ENCODE data around the gene GEMIN7. TPM values are rescaled to one million over a fixed set of nuclear protein-coding genes. Genes with fewer than 3 reads are reported as not detected.
A peak's percentile ranks its signal among the peaks of the same experiment; 100 is the strongest.

GEMIN7 gene
- total and polyA plus RNA-seq, 2 of the 13 experiments (the other 11 are each of a cell fraction or from before 2014, with no cell fraction given) = 24.1 to 30.6 TPM

GRCh38 chr19:45078390-45079062 lies 534 bp upstream of the GEMIN7 start (continued):
- TF ChIP-seq, protein P1, sequence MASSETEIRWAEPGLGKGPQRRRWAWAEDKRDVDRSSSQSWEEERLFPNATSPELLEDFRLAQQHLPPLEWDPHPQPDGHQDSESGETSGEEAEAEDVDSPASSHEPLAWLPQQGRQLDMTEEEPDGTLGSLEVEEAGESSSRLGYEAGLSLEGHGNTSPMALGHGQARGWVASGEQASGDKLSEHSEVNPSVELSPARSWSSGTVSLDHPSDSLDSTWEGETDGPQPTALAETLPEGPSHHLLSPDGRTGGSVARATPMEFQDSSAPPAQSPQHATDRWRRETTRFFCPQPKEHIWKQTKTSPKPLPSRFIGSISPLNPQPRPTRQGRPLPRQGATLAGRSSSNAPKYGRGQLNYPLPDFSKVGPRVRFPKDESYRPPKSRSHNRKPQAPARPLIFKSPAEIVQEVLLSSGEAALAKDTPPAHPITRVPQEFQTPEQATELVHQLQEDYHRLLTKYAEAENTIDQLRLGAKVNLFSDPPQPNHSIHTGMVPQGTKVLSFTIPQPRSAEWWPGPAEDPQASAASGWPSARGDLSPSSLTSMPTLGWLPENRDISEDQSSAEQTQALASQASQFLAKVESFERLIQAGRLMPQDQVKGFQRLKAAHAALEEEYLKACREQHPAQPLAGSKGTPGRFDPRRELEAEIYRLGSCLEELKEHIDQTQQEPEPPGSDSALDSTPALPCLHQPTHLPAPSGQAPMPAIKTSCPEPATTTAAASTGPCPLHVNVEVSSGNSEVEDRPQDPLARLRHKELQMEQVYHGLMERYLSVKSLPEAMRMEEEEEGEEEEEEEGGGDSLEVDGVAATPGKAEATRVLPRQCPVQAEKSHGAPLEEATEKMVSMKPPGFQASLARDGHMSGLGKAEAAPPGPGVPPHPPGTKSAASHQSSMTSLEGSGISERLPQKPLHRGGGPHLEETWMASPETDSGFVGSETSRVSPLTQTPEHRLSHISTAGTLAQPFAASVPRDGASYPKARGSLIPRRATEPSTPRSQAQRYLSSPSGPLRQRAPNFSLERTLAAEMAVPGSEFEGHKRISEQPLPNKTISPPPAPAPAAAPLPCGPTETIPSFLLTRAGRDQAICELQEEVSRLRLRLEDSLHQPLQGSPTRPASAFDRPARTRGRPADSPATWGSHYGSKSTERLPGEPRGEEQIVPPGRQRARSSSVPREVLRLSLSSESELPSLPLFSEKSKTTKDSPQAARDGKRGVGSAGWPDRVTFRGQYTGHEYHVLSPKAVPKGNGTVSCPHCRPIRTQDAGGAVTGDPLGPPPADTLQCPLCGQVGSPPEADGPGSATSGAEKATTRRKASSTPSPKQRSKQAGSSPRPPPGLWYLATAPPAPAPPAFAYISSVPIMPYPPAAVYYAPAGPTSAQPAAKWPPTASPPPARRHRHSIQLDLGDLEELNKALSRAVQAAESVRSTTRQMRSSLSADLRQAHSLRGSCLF (CRISPR knock-in tag; IDR thresholded peaks at IDR 0.05; ENCODE audit: borderline replicate concordance) = 0 out of 2 replicates have a peak, but pooled peaks have one; percentile 32
- TF ChIP-seq ZKSCAN1 (IDR thresholded peaks at IDR 0.05; ENCODE audit: low read length) (peak; percentile 72), ZNF790 (CRISPR knock-in tag; IDR thresholded peaks at IDR 0.05; ENCODE audit: borderline replicate concordance) (no peak), EEA1 (CRISPR knock-in tag; IDR thresholded peaks at IDR 0.05; ENCODE audit: borderline replicate concordance) (no peak), ZNF556 (CRISPR knock-in tag; IDR thresholded peaks at IDR 0.05; ENCODE audit: borderline replicate concordance) (no peak)
- TF ChIP-seq, protein P2, sequence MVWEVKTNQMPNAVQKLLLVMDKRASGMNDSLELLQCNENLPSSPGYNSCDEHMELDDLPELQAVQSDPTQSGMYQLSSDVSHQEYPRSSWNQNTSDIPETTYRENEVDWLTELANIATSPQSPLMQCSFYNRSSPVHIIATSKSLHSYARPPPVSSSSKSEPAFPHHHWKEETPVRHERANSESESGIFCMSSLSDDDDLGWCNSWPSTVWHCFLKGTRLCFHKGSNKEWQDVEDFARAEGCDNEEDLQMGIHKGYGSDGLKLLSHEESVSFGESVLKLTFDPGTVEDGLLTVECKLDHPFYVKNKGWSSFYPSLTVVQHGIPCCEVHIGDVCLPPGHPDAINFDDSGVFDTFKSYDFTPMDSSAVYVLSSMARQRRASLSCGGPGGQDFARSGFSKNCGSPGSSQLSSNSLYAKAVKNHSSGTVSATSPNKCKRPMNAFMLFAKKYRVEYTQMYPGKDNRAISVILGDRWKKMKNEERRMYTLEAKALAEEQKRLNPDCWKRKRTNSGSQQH (CRISPR knock-in tag; IDR thresholded peaks at IDR 0.05; ENCODE audit: low read depth) = no peak
